GM19463 (cell line): ENCODE results near the gene MCF2.
"Not testable (repeated sequence)": the region's sequence is repeated elsewhere in the genome, so short reads cannot be mapped to it uniquely, and the experiment has no call there.

Experiments
- ATAC-seq: cut with Tn5 transposase; IDR thresholded peaks from one replicate; pipeline ENCODE4 v1.9.1; 2021; ENCODE audit warnings: mild to moderate bottlenecking, moderate library complexity; ENCODE audit not compliant: unreplicated experiment

Gene MCF2

DNA sequence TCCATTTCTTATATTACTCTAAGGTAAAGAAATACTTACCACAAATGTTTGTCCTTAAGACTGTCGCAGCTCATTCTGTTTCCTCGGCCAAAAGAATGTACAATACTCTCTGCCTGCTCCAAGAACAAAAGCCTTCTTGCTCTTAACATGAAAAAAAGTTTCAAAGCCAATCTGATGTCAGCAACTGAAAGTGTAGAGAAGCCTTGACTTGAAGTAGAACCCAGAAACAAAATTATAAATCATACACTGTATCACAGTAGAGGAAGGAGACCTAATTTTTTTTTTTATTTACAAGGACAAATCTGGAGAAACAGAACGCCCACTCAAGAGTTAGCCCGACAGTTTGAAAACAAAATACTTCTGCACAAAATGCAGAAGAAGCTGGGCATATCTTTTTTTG lies at the start of gene MCF2:
MCF2 (minus strand) TSS at position 101 of the 400 bp plus-strand sequence. CDS start 56,423 bp downstream, outside the sequence.
- no peak for ATAC-seq

GRCh38 chrX:139751053-139751452 lies 43.1 kb upstream of the MCF2 start:
- ATAC-seq, result no peak

GRCh38 chrX:139750390-139750789 lies 42.4 kb upstream of the MCF2 start:
- no peak for ATAC-seq

DNA sequence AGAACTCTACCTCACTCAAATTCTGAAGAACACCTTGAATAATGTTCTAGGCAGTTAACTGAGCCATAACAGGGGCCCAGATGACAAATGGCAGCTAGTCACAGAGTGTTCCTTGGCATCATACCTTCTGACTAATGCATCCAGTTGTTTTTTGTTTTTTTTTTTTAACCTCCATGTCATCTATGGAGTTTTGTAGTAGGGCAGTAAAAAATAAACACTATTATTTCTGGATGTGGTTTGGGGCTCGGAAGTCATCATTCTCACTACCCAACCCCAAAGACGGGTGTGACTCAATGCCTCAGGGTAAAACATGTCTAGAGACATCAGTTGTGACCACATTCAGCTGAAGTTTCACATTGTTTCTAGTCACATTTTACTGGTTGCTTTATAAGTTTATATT lies 31.2 kb upstream of the MCF2 start:
- peak; percentile 89 for ATAC-seq

DNA sequence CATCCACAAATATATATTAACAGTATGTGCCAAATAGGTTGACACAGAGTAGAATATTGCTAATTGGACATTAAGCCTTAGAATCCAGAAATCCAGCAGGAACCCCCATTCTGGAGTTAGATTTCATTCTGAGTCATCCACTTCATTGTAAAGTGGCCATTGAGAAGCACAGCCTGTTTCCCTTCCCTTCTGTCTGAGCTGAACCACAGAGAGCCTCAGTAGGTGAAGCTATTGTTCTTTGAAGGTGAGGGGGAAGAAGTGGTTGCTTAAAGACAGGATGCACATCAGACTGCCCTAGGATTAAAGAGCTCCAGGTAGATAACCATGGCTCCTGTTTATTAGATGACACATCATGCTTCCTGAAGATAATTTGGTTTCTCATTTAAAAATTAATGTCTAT lies 30.6 kb upstream of the MCF2 start:
- ATAC-seq, result no peak

GRCh38 chrX:139736151-139736550 lies 28.2 kb upstream of the MCF2 start:
- no peak for ATAC-seq

GRCh38 chrX:139734996-139735395 lies 27.0 kb upstream of the MCF2 start:
- no peak for ATAC-seq

DNA sequence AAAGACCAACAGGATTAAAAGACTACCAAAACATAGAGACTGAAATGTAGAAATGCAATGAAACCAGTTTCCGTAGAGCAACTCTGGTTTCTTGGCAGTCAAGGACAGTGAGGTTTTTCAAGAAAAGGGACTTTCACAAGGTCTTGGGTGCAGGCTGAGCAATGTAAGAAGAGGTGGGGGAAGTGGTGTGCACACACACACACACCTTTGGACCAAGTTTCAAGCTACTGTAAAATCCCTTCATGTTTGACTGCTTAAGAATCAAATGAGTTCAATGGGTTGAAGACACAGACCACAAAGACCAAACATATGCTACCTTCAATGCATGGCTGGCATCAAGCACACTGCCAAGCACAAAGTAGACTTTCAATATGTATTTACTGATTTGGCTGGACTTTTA lies 17.8 kb upstream of the MCF2 start:
- ATAC-seq, result peak; percentile 88

DNA sequence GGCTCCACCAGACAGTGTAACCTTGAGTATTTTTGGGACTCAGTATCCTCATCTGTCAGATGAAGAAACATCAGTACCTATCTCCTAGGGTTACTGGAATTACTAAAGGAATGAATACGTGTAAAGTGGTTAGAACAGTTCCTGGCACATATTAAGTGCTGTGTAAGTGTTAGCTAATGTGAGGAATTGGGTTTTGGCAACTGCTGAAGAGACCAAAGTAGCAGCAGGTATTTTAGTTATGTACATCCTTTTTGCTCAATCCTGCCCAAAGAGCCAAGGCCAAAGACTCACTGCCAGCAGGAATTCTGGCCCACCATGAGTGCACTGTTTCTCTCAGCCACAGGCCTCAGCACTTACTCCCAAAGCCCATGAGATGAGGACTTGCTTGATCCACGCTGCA lies 16.7 kb upstream of the MCF2 start:
- no peak for ATAC-seq

GRCh38 chrX:139720979-139721378 lies 13.0 kb upstream of the MCF2 start:
- no peak for ATAC-seq

DNA sequence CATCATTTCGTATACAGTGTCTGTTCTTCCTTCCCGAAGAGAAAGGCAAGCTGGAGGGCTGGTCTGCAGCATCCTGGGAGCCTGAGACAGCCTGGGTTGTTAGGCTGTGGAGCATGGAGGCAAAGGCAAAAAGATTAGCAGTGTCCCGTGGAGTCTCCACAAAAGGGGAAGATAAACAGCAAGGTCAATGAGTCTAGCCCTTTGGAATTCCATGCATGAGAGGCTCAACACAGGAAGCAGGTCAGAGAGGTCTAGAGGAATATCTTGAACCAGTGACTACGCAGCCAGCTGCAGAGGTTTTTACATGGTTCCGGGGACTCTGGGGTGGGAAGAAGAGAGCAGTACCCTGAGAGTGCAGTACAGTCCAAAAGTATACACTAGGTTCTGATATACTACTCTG lies 12.2 kb upstream of the MCF2 start:
- no peak for ATAC-seq

DNA sequence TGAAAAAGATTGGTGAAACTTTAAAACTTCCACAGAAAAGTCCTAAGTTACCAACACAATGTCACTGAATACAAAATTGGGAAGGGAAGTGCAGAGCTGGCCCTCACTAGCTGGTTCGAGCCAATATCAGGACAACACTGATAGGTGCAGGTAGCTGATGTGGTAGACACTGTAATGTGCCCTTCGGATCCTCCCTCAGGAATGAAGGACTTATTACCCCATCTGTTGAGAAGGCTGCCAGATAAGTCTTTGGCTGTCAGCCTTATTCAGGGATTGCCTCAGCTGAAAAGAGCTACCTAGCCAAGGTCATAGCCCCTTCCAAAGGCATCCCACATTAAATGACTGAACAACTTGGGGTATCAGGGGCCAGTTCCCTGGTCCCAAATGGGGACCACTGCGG lies 5.3 kb downstream of the MCF2 start:
- ATAC-seq, result no peak

DNA sequence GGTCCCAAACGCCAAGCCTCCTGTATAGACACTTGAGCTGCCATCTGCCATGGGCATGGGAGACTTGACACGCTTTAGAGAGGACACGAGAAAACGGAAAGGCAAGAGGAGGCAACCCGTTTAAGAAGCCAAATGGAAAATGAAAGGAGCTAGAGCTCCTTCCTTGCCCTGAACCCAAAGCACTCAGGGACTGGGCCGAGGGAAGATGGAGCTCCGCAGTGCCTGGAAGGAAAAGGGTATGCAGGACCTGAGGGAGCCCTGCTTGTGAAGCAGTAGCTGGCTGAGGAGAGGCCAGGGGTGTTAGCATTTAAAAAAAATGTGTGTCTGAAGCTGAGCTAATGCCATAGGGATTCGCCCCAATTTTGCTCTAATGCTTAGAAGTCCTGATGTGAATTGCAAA lies 15.1 kb downstream of the MCF2 start:
- ATAC-seq, result no peak

DNA sequence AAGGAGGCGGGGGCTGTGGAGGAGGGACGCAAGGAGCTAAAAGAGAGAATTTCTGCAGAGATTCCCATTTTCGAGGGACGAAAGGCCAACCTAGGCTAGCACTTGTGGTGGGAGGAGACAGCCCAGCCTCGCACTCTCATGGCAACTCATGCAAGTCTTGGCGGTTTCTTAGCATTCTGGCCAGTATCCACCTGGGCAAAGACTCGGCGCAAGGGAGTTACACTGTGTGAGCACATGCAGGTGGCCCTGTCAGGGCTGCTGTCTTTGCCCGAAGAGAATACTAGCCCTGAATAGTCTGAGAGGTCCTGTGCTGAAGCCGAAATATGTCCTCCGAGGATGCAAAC lies 15.5 kb downstream of the MCF2 start:
- ATAC-seq, result no peak

DNA sequence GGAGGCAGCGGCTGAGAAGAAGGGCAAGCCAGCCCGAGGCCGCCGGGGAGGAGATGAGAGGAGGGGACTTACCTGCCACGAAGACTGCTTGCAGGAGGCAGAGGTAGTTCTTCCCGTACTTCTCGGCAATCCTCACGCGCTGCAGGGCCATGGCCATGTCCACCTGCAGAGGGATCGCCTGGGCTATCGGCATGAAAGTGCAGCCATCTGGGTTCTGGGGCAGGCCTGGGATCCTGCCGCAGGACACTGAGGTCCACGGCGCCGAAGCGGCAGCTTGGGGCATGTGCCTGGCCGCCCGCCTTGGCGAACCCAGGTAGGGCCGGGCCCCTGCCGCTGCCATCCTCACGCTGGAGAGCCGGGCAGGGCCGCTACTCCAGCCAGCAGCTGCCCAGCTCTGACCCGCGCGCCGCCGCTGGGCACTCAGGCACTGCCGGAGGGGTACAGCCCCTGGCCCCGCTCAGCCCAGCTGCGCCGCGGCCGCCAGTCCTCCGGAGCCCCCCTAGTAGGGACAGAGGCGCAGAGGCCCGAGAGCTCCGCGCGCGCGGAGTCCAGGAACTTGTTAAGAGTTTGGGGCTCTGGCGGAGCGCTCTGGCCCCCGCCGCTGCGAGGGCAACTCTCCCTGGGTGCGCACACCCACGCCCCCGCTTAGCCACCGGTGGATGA lies 16.0 kb downstream of the MCF2 start:
- ATAC-seq, result no peak

DNA sequence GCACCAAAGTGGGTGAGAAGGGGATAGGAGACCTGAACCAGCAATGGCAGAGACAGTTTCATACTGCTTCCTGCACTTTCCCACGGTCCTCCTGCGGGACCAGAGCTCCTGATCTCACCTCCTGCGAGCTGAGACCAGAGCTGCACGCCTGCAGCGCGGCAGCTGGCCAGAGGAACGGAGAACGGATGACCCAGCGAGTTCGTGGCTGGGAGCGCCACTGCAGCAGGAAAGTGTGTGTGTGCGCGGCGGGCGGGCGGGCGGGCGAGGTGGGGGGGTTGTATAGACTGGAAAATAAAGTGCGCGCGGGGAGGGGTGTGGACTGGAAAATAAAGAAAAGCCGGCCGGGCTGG lies 16.5 kb downstream of the MCF2 start:
- ATAC-seq, result no peak

DNA sequence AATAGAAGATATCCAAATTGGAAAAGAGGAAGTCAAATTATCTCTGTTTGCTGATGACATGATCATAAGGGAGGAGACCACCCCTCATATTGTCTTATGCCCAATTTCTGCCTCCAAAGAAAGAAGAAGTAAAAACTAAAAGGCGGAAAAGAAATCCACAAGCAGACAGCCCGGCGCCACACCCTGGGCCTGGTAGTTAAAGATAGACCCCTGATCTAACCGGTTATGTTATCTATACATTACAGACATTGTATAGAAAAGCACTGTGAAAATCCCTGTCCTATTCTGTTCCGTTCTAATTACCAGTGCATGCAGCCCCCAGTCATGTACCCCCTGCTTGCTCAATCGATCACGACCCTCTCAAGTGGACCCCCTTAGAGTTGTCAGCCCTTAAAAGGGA lies 22.8 kb downstream of the MCF2 start:
- ATAC-seq, result not testable (repeated sequence)

- no peak for ATAC-seq
These were observed 27.6 kb downstream of the MCF2 start for GRCh38 chrX:139680356-139680755.

DNA sequence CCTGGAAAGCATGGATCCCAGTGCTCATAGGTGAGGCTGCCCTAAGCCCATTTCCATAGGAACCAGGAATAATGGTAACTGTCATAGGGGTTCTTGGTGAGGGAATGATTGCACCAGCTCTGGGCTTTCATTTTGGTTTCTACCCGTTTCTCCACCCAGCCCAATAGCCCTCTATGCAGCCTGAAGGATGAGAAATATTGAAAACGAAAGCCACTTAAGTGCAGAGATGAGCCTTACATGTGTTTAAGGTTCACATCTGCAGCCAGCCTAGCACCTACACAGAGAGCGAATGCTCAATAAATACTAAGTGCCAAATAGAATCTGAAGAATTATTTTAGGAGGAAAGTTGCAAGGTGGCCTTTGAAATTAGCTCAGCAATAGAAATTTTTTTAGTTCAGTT lies 60.4 kb downstream of the MCF2 start:
- ATAC-seq, result peak; percentile 89

DNA sequence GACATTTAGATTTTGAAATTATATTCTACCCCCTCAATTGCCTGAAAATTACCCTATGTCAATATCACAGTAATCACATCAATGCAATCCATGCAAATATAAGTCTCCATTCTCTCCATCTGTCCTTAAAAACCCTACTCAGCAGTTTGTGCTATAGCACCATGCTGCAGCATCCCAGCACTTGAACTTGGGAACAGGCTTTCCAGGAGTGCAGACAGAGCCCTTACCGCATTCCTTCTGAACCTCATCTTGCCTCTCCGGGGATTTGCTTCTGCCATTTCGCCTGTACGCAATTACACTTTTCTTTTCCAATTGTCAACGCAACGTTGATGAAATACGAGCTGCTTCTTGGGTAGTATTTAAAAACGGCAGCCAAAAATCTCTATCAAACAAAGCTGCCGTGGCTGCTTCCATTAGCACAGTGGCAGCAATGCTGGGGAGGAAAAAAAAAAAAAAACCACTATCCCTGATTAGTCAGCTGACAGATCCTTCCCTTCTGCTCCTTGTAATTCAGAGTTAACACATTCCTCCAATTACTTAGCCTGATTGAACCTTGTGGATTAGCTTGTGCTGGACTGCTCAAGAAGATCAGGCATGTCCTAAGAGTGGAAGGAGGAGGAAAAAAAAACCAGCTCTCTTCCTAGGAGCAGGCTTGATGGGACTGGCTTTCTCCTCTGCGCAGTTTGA lies 65.6 kb downstream of the MCF2 start:
- no peak for ATAC-seq

GRCh38 chrX:139640259-139640658 lies 67.7 kb downstream of the MCF2 start:
- no peak for ATAC-seq

DNA sequence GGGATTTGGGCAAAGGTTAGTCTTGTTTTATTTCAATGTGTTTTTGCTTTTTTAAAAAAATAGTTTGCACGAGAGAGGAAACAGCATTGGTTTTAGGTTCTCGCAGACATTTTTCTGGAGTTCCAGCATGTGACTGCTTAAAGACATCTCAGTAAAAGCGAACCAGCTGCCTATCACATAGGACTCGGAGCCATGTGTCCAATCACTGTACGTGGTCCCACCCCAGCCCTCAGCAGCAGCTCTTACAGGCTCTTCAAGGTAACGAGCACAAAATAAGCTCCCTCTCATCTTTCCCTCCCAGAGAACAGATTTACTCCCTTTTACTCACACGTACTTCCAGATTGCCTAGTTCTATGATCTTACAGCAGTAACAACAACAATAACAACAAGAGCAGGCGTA lies 68.7 kb downstream of the MCF2 start:
- no peak for ATAC-seq

DNA sequence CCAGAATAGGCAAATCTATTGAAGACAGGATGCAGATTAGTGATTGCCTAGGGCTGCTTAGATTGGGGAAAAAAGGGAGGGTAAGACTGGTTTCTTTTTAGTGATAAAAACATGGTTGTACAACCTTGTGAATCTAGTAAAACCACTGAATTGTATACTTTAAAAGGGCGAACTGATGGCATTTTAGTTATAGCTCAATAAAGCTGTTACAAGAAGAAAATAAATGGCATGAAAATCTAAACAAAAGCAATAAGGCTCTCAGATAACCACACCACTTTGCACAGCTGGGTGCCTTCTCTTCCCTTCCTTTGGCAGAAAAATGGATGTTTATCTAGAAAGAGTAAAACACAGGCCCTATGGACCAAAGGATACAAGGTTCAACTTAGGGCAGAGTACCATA lies 107.9 kb downstream of the MCF2 start:
- ATAC-seq, result no peak
